GM12874 (cell line): Measurements from ENCODE around the gene SHISA9.

Source experiments
- CTCF ChIP-seq: IDR thresholded peaks from 2 replicates; pipeline ENCODE4 v1.5.1; 2011; ENCODE audit warnings: low read depth, mild to moderate bottlenecking, control low read depth, low read length, moderate library complexity; ENCODE audit not compliant: insufficient read depth

Gene SHISA9

GRCh38 chr16:13068912-13069583 is 167.7 kb downstream of the SHISA9 start:
- TF ChIP-seq CTCF, result no peak

DNA sequence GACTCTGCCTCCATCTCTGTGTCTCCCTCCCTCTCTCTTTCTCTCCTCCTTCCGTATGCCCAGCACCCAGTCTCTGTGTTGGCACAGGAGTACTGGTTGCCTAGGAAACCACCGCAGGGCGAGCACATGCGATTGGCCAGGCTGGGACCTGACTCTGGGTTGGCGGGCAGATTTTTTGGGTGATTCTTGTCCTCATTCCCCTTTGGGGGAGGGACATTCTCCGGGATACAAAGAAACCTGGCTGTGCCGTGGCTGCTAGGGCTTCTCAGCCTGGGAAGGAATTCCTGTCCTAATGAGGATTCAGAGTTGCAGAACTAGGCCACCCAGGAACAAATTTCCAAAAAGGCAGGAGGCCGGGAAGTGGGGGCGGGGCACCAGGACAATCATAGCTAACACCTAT is 168.9 kb downstream of the SHISA9 start:
- no peak for TF ChIP-seq CTCF

DNA sequence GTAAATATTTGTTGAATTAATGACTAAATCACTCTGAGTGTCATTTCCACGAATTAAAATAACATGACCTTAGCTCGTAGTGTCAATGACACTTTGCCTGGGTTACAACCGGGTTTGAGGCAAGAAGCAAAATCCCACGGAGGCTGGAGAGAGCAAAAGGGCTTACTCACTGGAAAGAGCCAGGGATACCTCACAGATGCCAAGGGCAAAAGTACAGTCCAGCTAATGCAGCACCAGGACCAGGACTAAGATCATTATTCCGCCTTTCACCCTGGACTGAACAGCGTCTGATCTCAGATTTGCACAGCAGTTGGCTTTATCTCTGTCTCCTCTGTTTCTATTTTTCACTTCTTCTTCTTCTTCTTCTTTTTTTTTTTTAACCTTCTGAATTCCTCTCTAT is 175.5 kb downstream of the SHISA9 start:
- TF ChIP-seq CTCF, result no peak

DNA sequence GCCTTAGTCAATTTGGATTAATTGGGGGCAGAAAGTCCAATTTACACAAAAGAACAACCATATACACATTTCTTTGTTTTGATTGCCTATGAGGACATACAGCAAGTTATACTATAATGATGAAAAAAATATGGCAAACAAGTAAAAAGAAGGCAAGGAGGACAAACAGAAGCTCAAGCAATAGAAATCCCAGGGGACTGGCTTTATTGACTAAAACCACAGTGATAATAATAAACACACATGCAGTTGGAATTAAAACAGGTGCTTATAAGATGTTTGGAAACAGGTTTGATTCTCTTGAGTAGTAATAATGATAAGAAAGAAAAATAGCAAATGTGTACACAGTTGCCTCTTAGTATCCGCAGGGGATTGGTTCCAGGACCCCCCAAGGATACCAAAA is 176.4 kb downstream of the SHISA9 start:
- no peak for TF ChIP-seq CTCF

GRCh38 chr16:13080531-13080930 is 179.1 kb downstream of the SHISA9 start:
- TF ChIP-seq CTCF, result no peak

DNA sequence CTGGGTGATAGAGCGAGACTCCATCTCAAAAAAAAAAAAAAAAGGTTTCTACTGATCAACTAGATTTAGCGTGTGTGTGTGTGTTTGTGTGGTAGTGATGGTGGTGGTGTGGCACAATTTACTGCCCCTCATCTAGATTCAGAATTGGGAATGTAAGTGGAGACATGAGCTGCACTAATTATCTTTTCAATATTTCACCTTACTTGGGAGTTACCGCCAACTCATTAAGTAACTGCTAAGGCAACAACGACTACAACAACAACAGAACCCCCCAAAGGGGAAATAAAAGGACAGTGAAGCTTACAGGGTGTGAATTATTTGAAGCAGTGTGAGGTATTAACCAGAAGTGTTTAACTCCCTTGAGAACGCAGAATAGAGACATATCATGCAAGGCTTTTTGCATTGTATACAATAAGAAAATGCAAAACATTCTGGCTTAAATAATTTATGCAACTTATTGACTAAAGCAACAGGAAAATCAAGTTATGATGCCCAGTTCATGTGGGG is 180.5 kb downstream of the SHISA9 start:
- no peak for TF ChIP-seq CTCF

DNA sequence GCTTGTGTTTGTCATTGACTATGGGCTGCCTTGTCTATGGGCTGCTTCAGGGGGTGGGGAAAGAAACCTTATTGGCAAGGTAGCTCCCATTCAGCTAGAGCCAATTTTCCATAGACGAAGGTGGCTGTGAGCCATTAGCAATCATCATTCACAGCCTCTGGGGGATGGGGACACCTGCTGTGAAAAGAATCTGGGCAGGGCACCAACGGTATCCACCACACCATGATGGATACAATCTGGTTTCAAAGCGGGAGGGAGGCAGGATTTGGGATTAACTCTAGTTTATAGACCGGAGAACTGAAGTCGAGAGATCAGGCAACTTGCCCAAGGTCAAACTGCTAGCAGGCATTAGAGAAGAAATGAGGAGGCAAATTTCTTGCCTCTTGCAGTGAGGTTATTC is 182.3 kb downstream of the SHISA9 start:
- TF ChIP-seq CTCF, result no peak

DNA sequence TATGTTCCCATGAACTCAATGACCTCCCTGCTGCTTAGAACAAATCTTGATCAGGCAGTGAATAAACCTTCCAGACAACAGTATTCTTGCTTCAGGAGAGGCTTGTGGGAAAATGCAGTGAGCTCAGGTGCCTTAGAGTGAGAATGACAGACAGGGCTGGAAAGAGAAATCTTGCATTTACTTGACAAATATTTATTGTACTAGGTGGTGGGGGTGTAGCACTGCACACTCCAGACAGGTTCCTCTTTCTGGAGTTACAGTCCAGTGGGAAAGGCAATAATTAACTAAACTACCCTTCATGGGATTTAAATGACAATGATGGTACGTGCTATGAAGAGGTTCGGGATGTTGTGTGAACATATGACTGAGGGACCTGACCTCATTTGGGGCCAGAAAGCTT is 182.9 kb downstream of the SHISA9 start:
- TF ChIP-seq CTCF, result no peak
